OCI-LY3 (cell line): Measurements from ENCODE around the gene ATP2A1.
"Not testable (repeated sequence)": the region's sequence is repeated elsewhere in the genome, so short reads cannot be mapped to it uniquely, and the experiment has no call there.

Source experiments
- H2AFZ ChIP-seq: fragments of 200-600, 300-600 bp; shearing (Covaris generic); 2 replicates; pipeline ENCODE4 v1.6.0; 2014; ENCODE audit warnings: antibody characterized with exemption, low read depth, low read length
- H3K27ac ChIP-seq: fragments of 200-600, 300-600 bp; sonication (generic); 2 replicates; pipeline ENCODE4 v1.5.1; 2014; ENCODE audit warnings: mild to moderate bottlenecking, low read length, moderate library complexity, mixed read lengths
- H3K27me3 ChIP-seq: fragments of 200-600, 300-600 bp; sonication (generic); 2 replicates; pipeline ENCODE4 v1.6.1; 2014; ENCODE audit warnings: low read depth, low read length, mixed read lengths
- H3K36me3 ChIP-seq: fragments of 200-600, 300-600 bp; sonication (generic); replicated peaks from 2 replicates; pipeline ENCODE3; 2014; ENCODE audit warnings: low read depth, low read length, mixed read lengths
- H3K4me1 ChIP-seq: fragments of 300-600, 200-600 bp; sonication (generic); 2 replicates; pipeline ENCODE4 v1.6.1; 2014; ENCODE audit warnings: low read length, mixed read lengths
- H3K4me2 ChIP-seq: fragments of 200-600, 300-600 bp; sonication (generic); 2 replicates; pipeline ENCODE4 v1.6.1; 2014; ENCODE audit warnings: low read length, mixed read lengths
- H3K4me3 ChIP-seq: fragments of 300-600, 200-600 bp; sonication (generic); 2 replicates; pipeline ENCODE4 v1.5.1; 2014; ENCODE audit warnings: antibody characterized with exemption, mild to moderate bottlenecking, low read length, moderate library complexity
- H3K79me2 ChIP-seq: fragments of 300-600, 200-600 bp; shearing (Covaris generic); 2 replicates; pipeline ENCODE4 v1.6.1; 2014; ENCODE audit warnings: mild to moderate bottlenecking, low read length, mixed read lengths
- H3K9ac ChIP-seq: fragments of 300-600, 200-600 bp; shearing (Covaris generic); 2 replicates; pipeline ENCODE4 v1.6.0; 2014; ENCODE audit warnings: mild to moderate bottlenecking, low read length, moderate library complexity
- H3K9me3 ChIP-seq: fragments of 200-600, 300-600 bp; shearing (Covaris generic); 2 replicates; pipeline ENCODE4 v1.6.1; 2014; ENCODE audit warnings: low read length, mixed read lengths; ENCODE audit not compliant: insufficient read depth
- H4K20me1 ChIP-seq: fragments of 200-600, 300-600 bp; sonication (generic); 2 replicates; pipeline ENCODE4 v1.6.1; 2016; ENCODE audit warnings: low read length, mixed read lengths; ENCODE audit not compliant: insufficient read depth
- CTCF ChIP-seq: fragments of 200-600, 300-600 bp; sonication (generic); IDR thresholded peaks from 2 replicates; pipeline ENCODE4 v1.5.1; 2014; ENCODE audit warnings: antibody characterized with exemption, low read length, low read depth
- EZH2phosphoT487 ChIP-seq: fragments of 200-600 bp; shearing (Covaris generic); IDR thresholded peaks from 2 replicates; pipeline ENCODE4 v1.6.1; 2018; ENCODE audit warnings: antibody characterized with exemption, mixed run types, low read depth

The ATP2A1 gene

GRCh38 chr16:28924762-28925385, 46.6 kb downstream of the ATP2A1 start, which contains the start of gene RABEP2:
Gene RABEP2 (minus strand): TSS chr16:28925238. CDS start chr16:28925163, 75 bp downstream.
- TF ChIP-seq CTCF = no peak
- no peak for TF ChIP-seq EZH2phosphoT487
- H3K4me3 ChIP-seq = peak within 1 kb of the TSS; percentile 98

DNA sequence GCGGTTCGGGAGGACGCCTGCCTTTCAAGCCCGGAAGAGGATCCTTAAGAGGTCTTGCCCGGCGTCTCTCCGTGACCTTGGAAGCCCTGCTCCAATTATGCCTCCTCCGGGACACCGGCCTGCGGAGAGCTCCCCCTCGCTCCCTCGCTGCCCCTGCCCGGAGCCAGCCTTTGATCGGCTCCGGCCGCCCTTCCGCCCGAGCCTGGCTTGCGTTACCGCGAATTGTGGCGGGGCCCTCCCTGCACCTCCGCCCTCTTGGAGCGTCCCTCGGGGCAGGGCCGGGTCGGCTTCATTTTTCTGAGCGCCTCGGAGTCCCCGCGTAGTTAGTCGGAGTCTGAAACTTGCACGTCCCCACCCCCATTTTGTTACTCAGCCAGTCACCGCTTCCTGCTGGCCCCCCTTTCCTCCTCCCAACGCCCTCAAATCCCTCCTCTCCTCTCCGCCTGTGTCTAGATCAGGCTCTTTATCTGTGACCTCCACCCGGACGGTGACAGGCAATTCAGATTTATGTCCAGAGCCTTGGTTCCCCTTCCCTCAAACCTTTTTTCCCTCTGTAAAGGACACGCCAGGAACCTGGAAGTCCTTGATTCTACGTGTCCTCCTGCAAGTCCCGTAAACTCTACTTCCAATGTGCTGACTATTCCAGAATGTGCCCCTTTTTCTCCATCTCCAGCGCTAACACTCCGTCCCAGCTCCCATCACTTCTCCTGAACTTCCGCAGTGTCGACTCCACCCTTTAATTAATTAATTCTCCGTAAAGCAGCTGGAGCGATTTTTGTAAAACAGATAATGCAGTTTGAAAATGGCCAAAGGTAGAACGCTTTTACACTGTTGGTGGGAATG, 47.3 kb downstream of the ATP2A1 start:
- Histone ChIP-seq H3K4me1 (peaks cover 19% of the 10 kb centered on the region), H3K79me2 (no peaks in the 10 kb centered on the region), H3K9ac (peak overlapping the region; percentile 97), H3K4me2 (peak overlapping the region; percentile 100), H3K36me3 (peaks cover 4% of the 10 kb centered on the region), H3K9me3 (no peaks in the 10 kb centered on the region), H2AFZ (peak overlapping the region; percentile 55; the same call in 1 of the 2 replicates), H3K27ac (peak overlapping the region; percentile 92), H3K4me3 (peak overlapping the region; percentile 98), H4K20me1 (no peaks in the 10 kb centered on the region), H3K27me3 (no peaks in the 10 kb centered on the region)
- no peak for TF ChIP-seq CTCF
- no peak for TF ChIP-seq EZH2phosphoT487

More at GRCh38 chr16:28924762-28925385, 46.6 kb downstream of the ATP2A1 start, which contains the start of gene RABEP2:
- H3K4me2 ChIP-seq = peak within 1 kb of the TSS; percentile 100
- H2AFZ ChIP-seq = peak within 1 kb of the TSS; percentile 90
- peak within 1 kb of the TSS; percentile 97 for H3K9ac ChIP-seq
- peaks cover 14% of the 10 kb centered on the region for H3K4me1 ChIP-seq
- peak within 1 kb of the TSS; percentile 92 for H3K27ac ChIP-seq
- H3K79me2 ChIP-seq = no peaks in the 10 kb centered on the region
- H4K20me1 ChIP-seq = no peaks in the 10 kb centered on the region
- no peaks in the 10 kb centered on the region for H3K27me3 ChIP-seq
- H3K9me3 ChIP-seq = no peaks in the 10 kb centered on the region
- H3K36me3 ChIP-seq = peaks cover 4% of the 10 kb centered on the region

- H3K27me3 ChIP-seq, H2AFZ ChIP-seq, H3K9me3 ChIP-seq, H3K36me3 ChIP-seq, H3K27ac ChIP-seq, H4K20me1 ChIP-seq, H3K79me2 ChIP-seq: not testable (repeated sequence)
- Histone ChIP-seq H3K4me3 (peak overlapping the region; percentile 98), H3K4me1 (peaks cover 26% of the 10 kb centered on the region), H3K4me2 (peak overlapping the region; percentile 100), H3K9ac (peak overlapping the region; percentile 97)
Observed at GRCh38 chr16:28926284-28926683, 48.0 kb downstream of the ATP2A1 start.

GRCh38 chr16:28927815-28928214, 49.5 kb downstream of the ATP2A1 start:
- no peaks in the 10 kb centered on the region for H3K27me3 ChIP-seq
- H3K4me1 ChIP-seq = peaks cover 34% of the 10 kb centered on the region

More at GRCh38 chr16:28927815-28928214, 49.5 kb downstream of the ATP2A1 start:
- Histone ChIP-seq H3K4me2 (no peak overlapping the region), H3K4me3 (no peak overlapping the region), H3K9me3 (no peaks in the 10 kb centered on the region), H3K36me3 (peaks cover 2% of the 10 kb centered on the region), H4K20me1 (no peaks in the 10 kb centered on the region), H2AFZ (no peak overlapping the region), H3K79me2 (no peaks in the 10 kb centered on the region), H3K9ac (no peak overlapping the region), H3K27ac (no peak overlapping the region)
- TF ChIP-seq EZH2phosphoT487 (no peak), CTCF (no peak)
